ENCODE results near the gene OR4X2. TPM values are rescaled to one million over a fixed set of nuclear protein-coding genes. Genes with fewer than 3 reads are reported as not detected.
A peak's percentile ranks its signal among the peaks of the same experiment; 100 is the strongest.
"Not testable (repeated sequence)": the region's sequence is repeated elsewhere in the genome, so short reads cannot be mapped to it uniquely, and the experiment has no call there.

The OR4X2 gene
- polyA plus RNA-seq, 2 of the 4 experiments (the other 2 are of a cell fraction), result not detected

DNA sequence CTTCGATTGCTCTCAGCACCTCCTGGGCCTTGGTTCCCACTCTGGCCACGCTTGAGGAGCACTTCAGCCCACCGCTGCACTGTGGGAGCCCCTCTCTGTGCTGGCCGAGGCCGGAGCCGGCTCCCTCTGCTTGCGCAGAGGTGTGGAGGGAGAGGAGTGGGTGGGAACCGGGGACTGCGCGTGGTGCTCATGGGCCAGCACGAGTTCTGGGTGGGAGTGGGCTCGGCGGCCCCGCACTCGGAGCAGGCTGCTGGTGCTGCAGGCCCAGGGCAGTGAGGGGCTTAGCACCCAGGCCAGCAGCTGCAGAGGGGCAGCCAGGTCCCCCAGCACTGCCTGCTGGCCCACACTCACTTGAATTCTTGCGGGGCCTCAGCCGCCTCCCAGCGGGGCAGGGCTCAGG, 16.1 kb upstream of the OR4X2 start:
- ChIA-PET CTCF (no interaction called here), POLR2A (no interaction called here)
- no peak for DNase-seq (ENCODE audit: low read depth in 1 of 2, low spot score in 1 of 2)
- FAIRE-seq, result no peak
- Histone ChIP-seq H3K9me3 (no peaks in the 10 kb centered on the region), H3K4me1 (no peaks in the 10 kb centered on the region), H3K4me2 (no peak overlapping the region), H3K4me3 (no peak overlapping the region), H3K27ac (no peak overlapping the region)
- 25% methylated on average over 10 of the region's 18 CpGs for WGBS (ENCODE audit: missing lambda C conversion rate)
- no peak for ATAC-seq
- TF ChIP-seq POLR2A (IDR thresholded peaks at IDR 0.05; ENCODE audit: low read length) (no peak), RNF2 (IDR thresholded peaks at IDR 0.05; ENCODE audit: borderline replicate concordance, low read depth) (no peak), JUN (IDR thresholded peaks at IDR 0.05) (no peak), CBX8 (IDR thresholded peaks at IDR 0.05) (no peak), FOXS1 (CRISPR knock-in tag; IDR thresholded peaks at IDR 0.05) (no peak), CHD4 (IDR thresholded peaks at IDR 0.05; ENCODE audit: borderline replicate concordance) (no peak), RFX5 (IDR thresholded peaks at IDR 0.05) (no peak), SREBF2 (IDR thresholded peaks at IDR 0.05) (no peak), HDAC2 (IDR thresholded peaks at IDR 0.05) (no peak), HOXB5 (CRISPR knock-in tag; IDR thresholded peaks at IDR 0.05) (no peak), CBX2 (IDR thresholded peaks at IDR 0.05; ENCODE audit: borderline replicate concordance, low read depth) (no peak)
- TF ChIP-seq, protein P1, sequence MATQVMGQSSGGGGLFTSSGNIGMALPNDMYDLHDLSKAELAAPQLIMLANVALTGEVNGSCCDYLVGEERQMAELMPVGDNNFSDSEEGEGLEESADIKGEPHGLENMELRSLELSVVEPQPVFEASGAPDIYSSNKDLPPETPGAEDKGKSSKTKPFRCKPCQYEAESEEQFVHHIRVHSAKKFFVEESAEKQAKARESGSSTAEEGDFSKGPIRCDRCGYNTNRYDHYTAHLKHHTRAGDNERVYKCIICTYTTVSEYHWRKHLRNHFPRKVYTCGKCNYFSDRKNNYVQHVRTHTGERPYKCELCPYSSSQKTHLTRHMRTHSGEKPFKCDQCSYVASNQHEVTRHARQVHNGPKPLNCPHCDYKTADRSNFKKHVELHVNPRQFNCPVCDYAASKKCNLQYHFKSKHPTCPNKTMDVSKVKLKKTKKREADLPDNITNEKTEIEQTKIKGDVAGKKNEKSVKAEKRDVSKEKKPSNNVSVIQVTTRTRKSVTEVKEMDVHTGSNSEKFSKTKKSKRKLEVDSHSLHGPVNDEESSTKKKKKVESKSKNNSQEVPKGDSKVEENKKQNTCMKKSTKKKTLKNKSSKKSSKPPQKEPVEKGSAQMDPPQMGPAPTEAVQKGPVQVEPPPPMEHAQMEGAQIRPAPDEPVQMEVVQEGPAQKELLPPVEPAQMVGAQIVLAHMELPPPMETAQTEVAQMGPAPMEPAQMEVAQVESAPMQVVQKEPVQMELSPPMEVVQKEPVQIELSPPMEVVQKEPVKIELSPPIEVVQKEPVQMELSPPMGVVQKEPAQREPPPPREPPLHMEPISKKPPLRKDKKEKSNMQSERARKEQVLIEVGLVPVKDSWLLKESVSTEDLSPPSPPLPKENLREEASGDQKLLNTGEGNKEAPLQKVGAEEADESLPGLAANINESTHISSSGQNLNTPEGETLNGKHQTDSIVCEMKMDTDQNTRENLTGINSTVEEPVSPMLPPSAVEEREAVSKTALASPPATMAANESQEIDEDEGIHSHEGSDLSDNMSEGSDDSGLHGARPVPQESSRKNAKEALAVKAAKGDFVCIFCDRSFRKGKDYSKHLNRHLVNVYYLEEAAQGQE (IDR thresholded peaks at IDR 0.05), result no peak

GRCh38 chr11:48230057-48230456, 14.8 kb upstream of the OR4X2 start:
- ATAC-seq; H3K4me2 ChIP-seq; DNase-seq (ENCODE audit: low read depth in 1 of 2, low spot score in 1 of 2); H3K27ac ChIP-seq; H3K9me3 ChIP-seq; POLR2A ChIA-PET; H3K4me1 ChIP-seq; CTCF ChIA-PET; H3K4me3 ChIP-seq; FAIRE-seq: not testable (repeated sequence)
- 22% methylated on average over 11 of the region's 11 CpGs for WGBS (ENCODE audit: missing lambda C conversion rate)

DNA sequence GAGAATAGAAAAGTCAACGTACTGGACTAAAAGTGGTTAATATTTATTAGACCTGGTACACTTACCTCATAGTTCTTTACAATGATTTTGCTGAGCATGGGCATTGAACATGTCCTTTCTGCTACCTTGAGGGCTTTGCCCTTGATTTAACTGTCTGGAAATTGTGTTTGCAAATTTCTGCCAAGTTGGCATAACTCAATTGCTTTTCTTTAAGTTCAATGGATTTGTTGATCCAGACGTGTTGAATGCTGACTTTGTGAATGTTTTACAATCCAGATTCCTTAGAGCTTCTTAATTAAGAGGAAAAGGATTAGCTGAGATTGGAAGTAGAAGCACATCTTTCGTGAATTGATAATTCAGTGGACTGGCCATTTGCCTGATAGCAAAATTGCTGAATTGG, 7.2 kb upstream of the OR4X2 start:
- Histone ChIP-seq H3K27ac (no peak overlapping the region), H3K4me2 (no peak overlapping the region), H3K9me3 (no peaks in the 10 kb centered on the region; the same call in 2 of the 3 replicates), H3K4me3 (no peak overlapping the region), H3K4me1 (no peaks in the 10 kb centered on the region)
- WGBS (ENCODE audit: missing lambda C conversion rate), result under 1% methylated on average over 3 of the region's 3 CpGs
- FAIRE-seq, result no peak
- ChIA-PET CTCF (no interaction called here), POLR2A (no interaction called here)
- no peak for DNase-seq (ENCODE audit: low read depth in 1 of 2, low spot score in 1 of 2)
- no peak for ATAC-seq
- TF ChIP-seq HEYL (CRISPR knock-in tag; IDR thresholded peaks at IDR 0.05) (no peak), MAFK (IDR thresholded peaks at IDR 0.05; ENCODE audit: partially characterized antibody) (peak; percentile 68)

DNA sequence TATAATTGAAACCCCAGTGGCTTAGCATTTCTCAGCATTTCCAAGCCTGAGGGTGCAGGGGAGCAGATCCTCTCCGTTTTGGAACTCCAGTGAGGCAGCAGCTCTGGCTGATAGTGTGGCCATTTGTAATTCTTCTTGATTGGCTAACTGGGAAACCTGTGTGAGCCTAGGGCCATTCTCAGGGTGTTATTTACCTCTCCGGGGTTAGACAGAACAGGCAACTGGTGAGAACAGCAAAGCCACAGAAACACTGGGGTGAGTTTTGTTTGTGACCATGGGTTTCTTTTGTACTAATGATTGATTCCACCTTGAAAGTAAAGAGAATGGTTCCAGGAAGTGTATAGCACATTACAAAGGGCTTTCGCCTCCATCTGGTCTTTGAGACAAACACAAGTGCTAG, 2.4 kb upstream of the OR4X2 start:
- FAIRE-seq, result no peak
- H3K4me1 ChIP-seq, result no peaks in the 10 kb centered on the region
- ChIA-PET POLR2A (no interaction called here), CTCF (no interaction called here)
- no peaks in the 10 kb centered on the region; the same call in 2 of the 3 replicates for H3K9me3 ChIP-seq
- ATAC-seq, result no peak
- no peak for TF ChIP-seq RARB (CRISPR knock-in tag; IDR thresholded peaks at IDR 0.05)
- TF ChIP-seq ZSCAN20 (CRISPR knock-in tag; IDR thresholded peaks at IDR 0.05), result no peak
- TF ChIP-seq SMC3 (IDR thresholded peaks at IDR 0.05), result no peak
- no peak for TF ChIP-seq BHLHE40 (IDR thresholded peaks at IDR 0.05; ENCODE audit: low read depth, low read length)
- TF ChIP-seq FOSB (CRISPR knock-in tag; IDR thresholded peaks at IDR 0.05), result no peak
- TF ChIP-seq POLR2AphosphoS2 (conservative IDR thresholded peaks at IDR 0.05; ENCODE audit: low read length), result no peak
- TF ChIP-seq CHD2 (IDR thresholded peaks at IDR 0.05; ENCODE audit: low read length, partially characterized antibody), result no peak
- TF ChIP-seq, protein P2, sequence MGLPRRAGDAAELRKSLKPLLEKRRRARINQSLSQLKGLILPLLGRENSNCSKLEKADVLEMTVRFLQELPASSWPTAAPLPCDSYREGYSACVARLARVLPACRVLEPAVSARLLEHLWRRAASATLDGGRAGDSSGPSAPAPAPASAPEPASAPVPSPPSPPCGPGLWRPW (IDR thresholded peaks at IDR 0.05), result no peak
- TF ChIP-seq CBX8 (IDR thresholded peaks at IDR 0.05), result no peak
- H3K27ac ChIP-seq, result no peak overlapping the region
- no peak for DNase-seq (ENCODE audit: low read depth in 1 of 2, low spot score in 1 of 2)
- WGBS (ENCODE audit: missing lambda C conversion rate), result 27% methylated on average over 3 of the region's 3 CpGs
- no peak overlapping the region for H3K4me3 ChIP-seq
- H3K4me2 ChIP-seq, result no peak overlapping the region

Measured in A549 (cell line).